ENCODE data around the gene MTHFD1L.
A peak's percentile ranks its signal among the peaks of the same experiment; 100 is the strongest.
"Not testable (repeated sequence)": the region's sequence is repeated elsewhere in the genome, so short reads cannot be mapped to it uniquely, and the experiment has no call there.

Gene MTHFD1L

GRCh38 chr6:151100326-151100725 is 234.8 kb downstream of the MTHFD1L start:
- DNase-seq = no peak

- peak; percentile 87 for DNase-seq
These were observed 235.8 kb downstream of the MTHFD1L start for GRCh38 chr6:151101161-151101815.

GRCh38 chr6:151101816-151102694 is 236.6 kb downstream of the MTHFD1L start:
- DNase-seq = no peak

GRCh38 chr6:151103266-151103665 is 237.8 kb downstream of the MTHFD1L start:
- DNase-seq = no peak

GRCh38 chr6:151107897-151108427 is 242.5 kb downstream of the MTHFD1L start:
- no peak for DNase-seq

GRCh38 chr6:151108548-151108947 is 243.0 kb downstream of the MTHFD1L start:
- no peak for DNase-seq

- DNase-seq = peak; percentile 52
These were observed 243.9 kb downstream of the MTHFD1L start for GRCh38 chr6:151109361-151109760.

- no peak for DNase-seq
These were observed 244.5 kb downstream of the MTHFD1L start for GRCh38 chr6:151109869-151110575.

- DNase-seq = no peak
These were observed 245.0 kb downstream of the MTHFD1L start for GRCh38 chr6:151110576-151110905.

GRCh38 chr6:151111670-151112069 is 246.2 kb downstream of the MTHFD1L start:
- DNase-seq = no peak

- DNase-seq = no peak
These were observed 246.6 kb downstream of the MTHFD1L start for GRCh38 chr6:151112130-151112529.

- DNase-seq = not testable (repeated sequence)
These were observed 247.4 kb downstream of the MTHFD1L start for GRCh38 chr6:151112884-151113283.

GRCh38 chr6:151113641-151114040 is 248.1 kb downstream of the MTHFD1L start:
- DNase-seq = no peak

- no peak for DNase-seq
These were observed 253.1 kb downstream of the MTHFD1L start for GRCh38 chr6:151118461-151119123.

GRCh38 chr6:151119823-151120524 is 254.5 kb downstream of the MTHFD1L start:
- DNase-seq = no peak

GRCh38 chr6:151121900-151122299 is 256.4 kb downstream of the MTHFD1L start:
- DNase-seq = no peak

GRCh38 chr6:151123641-151124040 is 258.1 kb downstream of the MTHFD1L start:
- not testable (repeated sequence) for DNase-seq

- not testable (repeated sequence) for DNase-seq
These were observed 259.7 kb downstream of the MTHFD1L start for GRCh38 chr6:151125242-151125641.

GRCh38 chr6:151125651-151126416 is 260.3 kb downstream of the MTHFD1L start:
- not testable (repeated sequence) for DNase-seq

GRCh38 chr6:151126417-151126724 is 260.9 kb downstream of the MTHFD1L start:
- not testable (repeated sequence) for DNase-seq

- DNase-seq = not testable (repeated sequence)
These were observed 261.8 kb downstream of the MTHFD1L start for GRCh38 chr6:151127133-151127798.
